LNCAP (cell line): Measurements from ENCODE around the gene FAM89A.

Experiments
- CTCF ChIP-seq: fragments of 450-650 bp; IDR thresholded peaks from 2 replicates; pipeline ENCODE4 v1.5.1; 2017; ENCODE audit warnings: mild to moderate bottlenecking

Gene FAM89A

GRCh38 chr1:231074046-231074445, 34.0 kb upstream of the FAM89A start:
- TF ChIP-seq CTCF: no peak

- no peak for TF ChIP-seq CTCF
Observed at GRCh38 chr1:231073331-231073730, 33.3 kb upstream of the FAM89A start.

GRCh38 chr1:231072502-231073094, 32.5 kb upstream of the FAM89A start:
- no peak for TF ChIP-seq CTCF

- TF ChIP-seq CTCF: no peak
Observed at GRCh38 chr1:231072041-231072440, 32.0 kb upstream of the FAM89A start.

GRCh38 chr1:231070758-231071444, 30.8 kb upstream of the FAM89A start:
- TF ChIP-seq CTCF: no peak

GRCh38 chr1:231069333-231069732, 29.3 kb upstream of the FAM89A start:
- no peak for TF ChIP-seq CTCF

- no peak for TF ChIP-seq CTCF
Observed at GRCh38 chr1:231068762-231069161, 28.7 kb upstream of the FAM89A start.
